ENCODE results near the gene GCAT.

GCAT gene

GRCh38 chr22:37765498-37765897 lies 42.2 kb upstream of the GCAT start:
- no peaks in the 10 kb centered on the region; the same call in 1 of the 2 replicates for H3K36me3 ChIP-seq (ENCODE audit: insufficient read depth, low read length)

GRCh38 chr22:37765953-37766576 lies 41.7 kb upstream of the GCAT start:
- no peaks in the 10 kb centered on the region for H3K9me3 ChIP-seq (ENCODE audit: low read depth, low read length)
- no peak overlapping the region for H3K4me3 ChIP-seq
- no peak overlapping the region for H3K27ac ChIP-seq
- H3K36me3 ChIP-seq (ENCODE audit: insufficient read depth, low read length) = no peaks in the 10 kb centered on the region; the same call in 1 of the 2 replicates
- H3K9ac ChIP-seq (ENCODE audit: insufficient read length) = no peak overlapping the region
- TF ChIP-seq EZH2 (IDR thresholded peaks at IDR 0.05) = no peak
- no peak for TF ChIP-seq POLR2AphosphoS5 (IDR thresholded peaks at IDR 0.05; ENCODE audit: borderline replicate concordance, low read depth, low read length)
- TF ChIP-seq FOXP2 (optimal IDR thresholded peaks at IDR 0.05; ENCODE audit: control extremely low read depth, extremely low read length, insufficient read depth) = no peak
- DNase-seq (ENCODE audit: low read depth, low spot score) = no peak

More at GRCh38 chr22:37765498-37765897, 42.2 kb upstream of the GCAT start:
- no peak for TF ChIP-seq POLR2AphosphoS5 (IDR thresholded peaks at IDR 0.05; ENCODE audit: borderline replicate concordance, low read depth, low read length)
- TF ChIP-seq EZH2 (IDR thresholded peaks at IDR 0.05) = no peak
- DNase-seq (ENCODE audit: low read depth, low spot score) = no peak
- Histone ChIP-seq H3K27ac (no peak overlapping the region), H3K4me3 (no peak overlapping the region), H3K9me3 (ENCODE audit: low read depth, low read length) (no peaks in the 10 kb centered on the region), H3K9ac (ENCODE audit: insufficient read length) (no peak overlapping the region)

- no peak for TF ChIP-seq POLR2AphosphoS5 (IDR thresholded peaks at IDR 0.05; ENCODE audit: borderline replicate concordance, low read depth, low read length)
- no peak for TF ChIP-seq FOXP2 (optimal IDR thresholded peaks at IDR 0.05; ENCODE audit: control extremely low read depth, extremely low read length, insufficient read depth)
- no peak for TF ChIP-seq EZH2 (IDR thresholded peaks at IDR 0.05)
- H3K9ac ChIP-seq (ENCODE audit: insufficient read length) = no peak overlapping the region
- DNase-seq (ENCODE audit: low read depth, low spot score) = no peak
- H3K4me3 ChIP-seq = no peak overlapping the region
- no peaks in the 10 kb centered on the region; the same call in 1 of the 2 replicates for H3K36me3 ChIP-seq (ENCODE audit: insufficient read depth, low read length)
- H3K27ac ChIP-seq = no peak overlapping the region
- no peaks in the 10 kb centered on the region for H3K9me3 ChIP-seq (ENCODE audit: low read depth, low read length)
Measured at GRCh38 chr22:37768273-37768672, 39.5 kb upstream of the GCAT start.

- Histone ChIP-seq H3K4me3 (no peak overlapping the region), H3K36me3 (ENCODE audit: insufficient read depth, low read length) (no peaks in the 10 kb centered on the region; the same call in 1 of the 2 replicates), H3K9ac (ENCODE audit: insufficient read length) (no peak overlapping the region), H3K9me3 (ENCODE audit: low read depth, low read length) (no peaks in the 10 kb centered on the region), H3K27ac (no peak overlapping the region)
- TF ChIP-seq EZH2 (IDR thresholded peaks at IDR 0.05) (no peak), POLR2AphosphoS5 (IDR thresholded peaks at IDR 0.05; ENCODE audit: borderline replicate concordance, low read depth, low read length) (no peak), FOXP2 (optimal IDR thresholded peaks at IDR 0.05; ENCODE audit: control extremely low read depth, extremely low read length, insufficient read depth) (no peak)
- no peak for DNase-seq (ENCODE audit: low read depth, low spot score)
Measured at GRCh38 chr22:37769056-37769455, 38.7 kb upstream of the GCAT start.

GRCh38 chr22:37771081-37771480 lies 36.7 kb upstream of the GCAT start:
- no peaks in the 10 kb centered on the region; the same call in 1 of the 2 replicates for H3K36me3 ChIP-seq (ENCODE audit: insufficient read depth, low read length)
- H3K9ac ChIP-seq (ENCODE audit: insufficient read length) = no peak overlapping the region
- no peaks in the 10 kb centered on the region for H3K9me3 ChIP-seq (ENCODE audit: low read depth, low read length)
- DNase-seq (ENCODE audit: low read depth, low spot score) = no peak
- no peak overlapping the region for H3K27ac ChIP-seq
- H3K4me3 ChIP-seq = no peak overlapping the region
- TF ChIP-seq FOXP2 (optimal IDR thresholded peaks at IDR 0.05; ENCODE audit: control extremely low read depth, extremely low read length, insufficient read depth) (no peak), EZH2 (IDR thresholded peaks at IDR 0.05) (no peak), POLR2AphosphoS5 (IDR thresholded peaks at IDR 0.05; ENCODE audit: borderline replicate concordance, low read depth, low read length) (no peak)

- DNase-seq (ENCODE audit: low read depth, low spot score) = no peak
- TF ChIP-seq FOXP2 (optimal IDR thresholded peaks at IDR 0.05; ENCODE audit: control extremely low read depth, extremely low read length, insufficient read depth) = no peak
- no peak for TF ChIP-seq EZH2 (IDR thresholded peaks at IDR 0.05)
- no peak for TF ChIP-seq POLR2AphosphoS5 (IDR thresholded peaks at IDR 0.05; ENCODE audit: borderline replicate concordance, low read depth, low read length)
Measured at GRCh38 chr22:37771702-37772427, 35.9 kb upstream of the GCAT start.

GRCh38 chr22:37774728-37775127 lies 33.0 kb upstream of the GCAT start:
- no peak for DNase-seq (ENCODE audit: low read depth, low spot score)
- no peak overlapping the region for H3K4me3 ChIP-seq
- H3K27ac ChIP-seq = no peak overlapping the region
- no peak for TF ChIP-seq POLR2AphosphoS5 (IDR thresholded peaks at IDR 0.05; ENCODE audit: borderline replicate concordance, low read depth, low read length)
- no peak for TF ChIP-seq FOXP2 (optimal IDR thresholded peaks at IDR 0.05; ENCODE audit: control extremely low read depth, extremely low read length, insufficient read depth)
- no peak for TF ChIP-seq EZH2 (IDR thresholded peaks at IDR 0.05)
- H3K36me3 ChIP-seq (ENCODE audit: insufficient read depth, low read length) = no peaks in the 10 kb centered on the region; the same call in 1 of the 2 replicates
- no peaks in the 10 kb centered on the region for H3K9me3 ChIP-seq (ENCODE audit: low read depth, low read length)
- no peak overlapping the region for H3K9ac ChIP-seq (ENCODE audit: insufficient read length)

More at GRCh38 chr22:37771702-37772427, 35.9 kb upstream of the GCAT start:
- no peak overlapping the region for H3K9ac ChIP-seq (ENCODE audit: insufficient read length)
- no peaks in the 10 kb centered on the region for H3K9me3 ChIP-seq (ENCODE audit: low read depth, low read length)
- no peak overlapping the region for H3K4me3 ChIP-seq
- H3K36me3 ChIP-seq (ENCODE audit: insufficient read depth, low read length) = no peaks in the 10 kb centered on the region; the same call in 1 of the 2 replicates
- H3K27ac ChIP-seq = no peak overlapping the region

GRCh38 chr22:37775785-37776638 lies 31.7 kb upstream of the GCAT start:
- H3K9ac ChIP-seq (ENCODE audit: insufficient read length) = no peak overlapping the region
- no peak for DNase-seq (ENCODE audit: low read depth, low spot score)
- H3K27ac ChIP-seq = no peak overlapping the region

More at GRCh38 chr22:37775785-37776638, 31.7 kb upstream of the GCAT start:
- Histone ChIP-seq H3K36me3 (ENCODE audit: insufficient read depth, low read length) (no peaks in the 10 kb centered on the region; the same call in 1 of the 2 replicates), H3K9me3 (ENCODE audit: low read depth, low read length) (no peaks in the 10 kb centered on the region), H3K4me3 (no peak overlapping the region)
- no peak for TF ChIP-seq FOXP2 (optimal IDR thresholded peaks at IDR 0.05; ENCODE audit: control extremely low read depth, extremely low read length, insufficient read depth)
